Endothelial cell of umbilical vein (primary cell): ENCODE measurements around the gene SLC35B4.

Source experiments
- GATA2 ChIP-seq: IDR thresholded peaks from 2 replicates; pipeline ENCODE4 v1.7.0; 2011; ENCODE audit warnings: low read depth, mild to moderate bottlenecking, moderate library complexity, mixed read lengths, low read length; ENCODE audit not compliant: insufficient read length, insufficient read depth
- TF ChIP-seq, protein P1 (sequence below), 2 donors: IDR thresholded peaks; 1 replicate in 1 of 2; 2 replicates in 1 of 2; pipeline ENCODE4 v1.5.1; 2011; ENCODE audit warnings: low read length in 2 of 2, mild to moderate bottlenecking in 2 of 2, moderate library complexity in 2 of 2, control low read depth in 1 of 2, inconsistent platforms in 1 of 2, low read depth in 1 of 2; ENCODE audit not compliant: insufficient read depth in 1 of 2; ENCODE audit errors: extremely low read depth in 1 of 2

DNA sequence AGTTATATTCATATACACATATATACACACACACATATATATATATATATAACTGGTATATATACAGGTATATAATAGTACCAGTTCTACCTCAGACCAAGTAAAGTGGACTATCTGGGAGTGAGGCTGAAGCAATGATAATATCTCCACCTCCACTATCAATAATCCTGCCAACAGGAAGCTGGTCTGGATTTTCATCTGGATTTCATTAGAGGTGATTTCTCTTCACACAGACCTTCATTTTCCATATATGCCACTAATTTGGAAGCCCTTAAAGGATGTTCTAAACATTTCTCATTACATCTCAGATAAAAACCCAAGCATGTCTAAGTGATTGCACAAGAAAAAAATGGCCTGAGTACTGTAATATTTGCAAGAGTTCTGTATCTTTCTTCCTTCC is 1.7 kb upstream of the SLC35B4 start:
- TF ChIP-seq, protein P1, sequence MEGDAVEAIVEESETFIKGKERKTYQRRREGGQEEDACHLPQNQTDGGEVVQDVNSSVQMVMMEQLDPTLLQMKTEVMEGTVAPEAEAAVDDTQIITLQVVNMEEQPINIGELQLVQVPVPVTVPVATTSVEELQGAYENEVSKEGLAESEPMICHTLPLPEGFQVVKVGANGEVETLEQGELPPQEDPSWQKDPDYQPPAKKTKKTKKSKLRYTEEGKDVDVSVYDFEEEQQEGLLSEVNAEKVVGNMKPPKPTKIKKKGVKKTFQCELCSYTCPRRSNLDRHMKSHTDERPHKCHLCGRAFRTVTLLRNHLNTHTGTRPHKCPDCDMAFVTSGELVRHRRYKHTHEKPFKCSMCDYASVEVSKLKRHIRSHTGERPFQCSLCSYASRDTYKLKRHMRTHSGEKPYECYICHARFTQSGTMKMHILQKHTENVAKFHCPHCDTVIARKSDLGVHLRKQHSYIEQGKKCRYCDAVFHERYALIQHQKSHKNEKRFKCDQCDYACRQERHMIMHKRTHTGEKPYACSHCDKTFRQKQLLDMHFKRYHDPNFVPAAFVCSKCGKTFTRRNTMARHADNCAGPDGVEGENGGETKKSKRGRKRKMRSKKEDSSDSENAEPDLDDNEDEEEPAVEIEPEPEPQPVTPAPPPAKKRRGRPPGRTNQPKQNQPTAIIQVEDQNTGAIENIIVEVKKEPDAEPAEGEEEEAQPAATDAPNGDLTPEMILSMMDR (IDR thresholded peaks at IDR 0.05; ENCODE audit: extremely low read depth in 1 of 2, insufficient read depth in 1 of 2, low read depth in 1 of 2, low read length in 2 of 2), result no peak
- TF ChIP-seq GATA2, result no peak
